Stimulated activated CD4-positive, alpha-beta T cell treated with anti-CD3 and anti-CD28 coated beads, Interleukin-4, amount 100 ng/mL, for 1 hour (primary cell): ENCODE data around the gene ADGRB2.

Source experiments
- DNase-seq: peaks from one replicate; pipeline ENCODE4 v3.0.0-alpha.2; 2020

ADGRB2 gene, protein sequence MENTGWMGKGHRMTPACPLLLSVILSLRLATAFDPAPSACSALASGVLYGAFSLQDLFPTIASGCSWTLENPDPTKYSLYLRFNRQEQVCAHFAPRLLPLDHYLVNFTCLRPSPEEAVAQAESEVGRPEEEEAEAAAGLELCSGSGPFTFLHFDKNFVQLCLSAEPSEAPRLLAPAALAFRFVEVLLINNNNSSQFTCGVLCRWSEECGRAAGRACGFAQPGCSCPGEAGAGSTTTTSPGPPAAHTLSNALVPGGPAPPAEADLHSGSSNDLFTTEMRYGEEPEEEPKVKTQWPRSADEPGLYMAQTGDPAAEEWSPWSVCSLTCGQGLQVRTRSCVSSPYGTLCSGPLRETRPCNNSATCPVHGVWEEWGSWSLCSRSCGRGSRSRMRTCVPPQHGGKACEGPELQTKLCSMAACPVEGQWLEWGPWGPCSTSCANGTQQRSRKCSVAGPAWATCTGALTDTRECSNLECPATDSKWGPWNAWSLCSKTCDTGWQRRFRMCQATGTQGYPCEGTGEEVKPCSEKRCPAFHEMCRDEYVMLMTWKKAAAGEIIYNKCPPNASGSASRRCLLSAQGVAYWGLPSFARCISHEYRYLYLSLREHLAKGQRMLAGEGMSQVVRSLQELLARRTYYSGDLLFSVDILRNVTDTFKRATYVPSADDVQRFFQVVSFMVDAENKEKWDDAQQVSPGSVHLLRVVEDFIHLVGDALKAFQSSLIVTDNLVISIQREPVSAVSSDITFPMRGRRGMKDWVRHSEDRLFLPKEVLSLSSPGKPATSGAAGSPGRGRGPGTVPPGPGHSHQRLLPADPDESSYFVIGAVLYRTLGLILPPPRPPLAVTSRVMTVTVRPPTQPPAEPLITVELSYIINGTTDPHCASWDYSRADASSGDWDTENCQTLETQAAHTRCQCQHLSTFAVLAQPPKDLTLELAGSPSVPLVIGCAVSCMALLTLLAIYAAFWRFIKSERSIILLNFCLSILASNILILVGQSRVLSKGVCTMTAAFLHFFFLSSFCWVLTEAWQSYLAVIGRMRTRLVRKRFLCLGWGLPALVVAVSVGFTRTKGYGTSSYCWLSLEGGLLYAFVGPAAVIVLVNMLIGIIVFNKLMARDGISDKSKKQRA (N-terminal part only)

DNA sequence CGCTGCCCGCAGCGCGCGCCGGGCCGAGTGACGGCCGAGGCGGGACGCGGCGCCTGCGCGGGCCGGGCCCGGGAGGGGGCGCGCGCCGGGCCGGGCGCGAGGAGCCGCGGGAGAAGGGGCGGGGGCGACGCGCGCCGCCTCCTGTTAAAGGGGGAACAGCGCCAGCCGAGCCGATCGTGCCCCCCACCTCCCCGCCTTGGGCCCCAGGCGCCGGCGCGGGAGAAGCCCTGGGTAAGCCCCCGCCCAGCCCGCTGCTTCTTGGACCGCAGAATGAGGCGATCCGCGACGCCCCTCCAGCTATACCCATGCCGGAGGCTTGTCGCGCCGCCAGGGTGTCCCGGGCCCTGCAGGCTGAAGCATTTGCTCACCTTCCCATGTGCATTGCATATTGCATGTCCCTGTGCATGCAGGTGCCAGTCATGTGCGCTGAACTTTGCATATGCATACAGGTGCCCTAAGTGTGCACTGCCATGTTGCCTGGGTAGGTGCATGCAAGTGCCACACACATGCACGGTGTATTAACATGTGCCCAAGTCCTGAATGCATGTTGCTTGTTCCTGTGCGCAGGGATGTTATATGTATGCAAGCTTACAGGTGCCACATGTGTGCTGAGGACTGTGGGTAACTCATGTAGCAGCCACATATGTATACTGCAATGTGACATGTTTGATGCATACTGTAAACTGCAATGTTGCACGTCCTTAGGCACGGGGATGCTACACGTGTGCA, at the start of gene ADGRB2:
TSS of gene ADGRB2 (minus strand) at position 29 of the 729 bp plus-strand sequence. CDS start 7,119 bp downstream, outside the sequence.
- peak; percentile 21 for DNase-seq

GRCh38 chr1:31812158-31812829, 48.2 kb upstream of the ADGRB2 start:
- DNase-seq = no peak

- DNase-seq = no peak
These were observed 47.5 kb upstream of the ADGRB2 start for GRCh38 chr1:31811605-31812004.

- DNase-seq = no peak
These were observed 45.6 kb upstream of the ADGRB2 start for GRCh38 chr1:31809698-31810097.

DNA sequence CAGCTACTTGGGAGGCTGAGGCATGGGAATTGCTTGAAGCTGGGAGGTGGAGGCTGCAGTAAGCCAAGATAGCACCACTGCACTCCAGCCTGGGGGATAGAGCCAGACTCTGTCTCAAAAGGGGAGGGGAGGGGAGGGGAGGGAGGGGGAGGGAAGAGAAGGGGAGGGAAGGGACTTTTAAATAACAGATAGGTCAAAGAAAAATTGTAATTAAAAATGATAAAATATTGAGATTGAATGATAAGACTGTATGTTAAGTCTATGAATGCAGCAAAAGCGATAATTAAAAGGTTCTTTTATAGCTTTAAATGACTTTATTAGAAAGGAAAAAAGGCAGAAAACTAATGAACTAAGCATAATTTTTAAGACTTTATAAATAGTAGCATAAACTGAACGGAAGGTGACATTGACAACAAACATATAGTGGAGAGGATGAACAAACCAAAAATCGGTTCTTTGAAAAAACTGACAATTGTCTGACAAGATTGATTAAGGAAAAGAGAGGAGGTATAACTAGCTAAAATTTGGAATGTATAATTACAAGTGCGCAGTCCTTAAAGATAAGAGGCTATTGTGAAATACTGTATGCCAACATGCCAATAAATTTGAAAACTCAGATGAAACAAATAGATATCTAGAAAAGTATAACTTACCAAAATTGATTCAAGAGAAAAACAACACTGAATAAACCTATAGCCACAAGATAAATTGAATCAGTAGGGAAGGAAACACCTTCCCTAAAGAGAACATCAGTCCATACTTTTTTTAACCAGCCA, 43.3 kb upstream of the ADGRB2 start:
- no peak for DNase-seq

GRCh38 chr1:31805318-31805717, 41.2 kb upstream of the ADGRB2 start:
- no peak for DNase-seq

DNA sequence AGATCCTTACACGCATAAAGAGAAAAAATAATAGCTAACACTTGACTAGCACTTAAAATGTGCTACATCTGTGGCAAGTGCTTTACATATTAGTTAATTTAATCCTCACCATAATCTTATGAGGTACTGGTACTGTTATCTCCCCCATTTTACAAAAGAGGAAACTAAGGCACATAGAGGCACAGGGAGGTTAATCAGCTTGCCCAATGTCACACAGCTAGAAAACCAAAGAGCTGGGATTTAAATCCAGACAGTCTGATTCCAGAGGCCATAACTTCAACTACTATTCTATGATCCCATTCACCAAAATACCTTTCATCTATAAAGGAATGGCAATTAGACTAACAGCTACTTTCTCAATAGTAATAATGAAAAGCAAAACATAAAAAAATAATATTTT, 40.0 kb upstream of the ADGRB2 start:
- DNase-seq = no peak

- no peak for DNase-seq
These were observed 39.5 kb upstream of the ADGRB2 start for GRCh38 chr1:31803610-31804009.

DNA sequence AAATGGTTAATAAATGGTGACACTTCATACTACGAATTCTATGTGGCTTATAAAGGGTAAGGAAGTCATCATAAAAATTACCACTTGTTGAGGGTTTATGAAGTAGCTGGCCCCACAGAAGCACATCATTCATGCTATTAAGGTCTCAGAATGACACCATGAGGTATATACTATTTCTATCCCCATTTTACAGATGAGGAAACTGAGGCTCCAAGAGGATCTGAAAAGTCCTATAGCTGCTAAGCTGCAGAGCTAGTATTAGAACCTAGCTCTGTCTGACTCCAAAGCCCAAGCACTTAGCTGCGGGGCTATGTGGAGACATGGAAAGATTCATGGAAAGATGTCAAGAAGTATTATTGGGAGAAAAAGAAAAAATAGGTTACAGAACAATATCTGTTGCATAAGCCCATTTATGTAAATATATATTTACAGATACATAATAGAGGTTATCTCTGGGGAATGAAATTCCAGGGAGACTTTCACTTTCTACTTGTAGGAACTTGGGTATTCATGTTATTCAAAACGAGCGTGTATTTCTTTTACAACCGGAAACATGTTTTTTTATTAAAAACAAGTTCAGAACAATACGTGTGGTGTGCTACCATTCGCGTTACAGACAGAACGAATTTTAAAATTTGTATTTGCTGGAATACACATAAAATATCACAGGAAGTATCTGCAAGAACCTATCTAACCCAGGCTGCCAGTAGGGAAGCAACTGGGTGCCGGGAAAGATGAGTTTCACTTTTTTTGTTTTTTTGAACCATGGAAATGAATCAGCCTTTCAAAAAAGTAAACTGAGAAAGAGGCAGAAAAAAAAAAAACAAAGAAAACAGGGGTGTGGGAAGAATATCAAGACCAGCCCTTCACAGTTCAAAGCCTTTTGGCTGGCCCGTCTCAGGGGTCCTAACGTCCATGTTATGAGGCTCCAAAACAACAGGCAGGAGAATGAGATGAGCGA, 38.3 kb upstream of the ADGRB2 start:
- no peak for DNase-seq

GRCh38 chr1:31801458-31801857, 37.3 kb upstream of the ADGRB2 start:
- DNase-seq = no peak

- DNase-seq = no peak
These were observed 36.5 kb upstream of the ADGRB2 start for GRCh38 chr1:31800674-31800967.

DNA sequence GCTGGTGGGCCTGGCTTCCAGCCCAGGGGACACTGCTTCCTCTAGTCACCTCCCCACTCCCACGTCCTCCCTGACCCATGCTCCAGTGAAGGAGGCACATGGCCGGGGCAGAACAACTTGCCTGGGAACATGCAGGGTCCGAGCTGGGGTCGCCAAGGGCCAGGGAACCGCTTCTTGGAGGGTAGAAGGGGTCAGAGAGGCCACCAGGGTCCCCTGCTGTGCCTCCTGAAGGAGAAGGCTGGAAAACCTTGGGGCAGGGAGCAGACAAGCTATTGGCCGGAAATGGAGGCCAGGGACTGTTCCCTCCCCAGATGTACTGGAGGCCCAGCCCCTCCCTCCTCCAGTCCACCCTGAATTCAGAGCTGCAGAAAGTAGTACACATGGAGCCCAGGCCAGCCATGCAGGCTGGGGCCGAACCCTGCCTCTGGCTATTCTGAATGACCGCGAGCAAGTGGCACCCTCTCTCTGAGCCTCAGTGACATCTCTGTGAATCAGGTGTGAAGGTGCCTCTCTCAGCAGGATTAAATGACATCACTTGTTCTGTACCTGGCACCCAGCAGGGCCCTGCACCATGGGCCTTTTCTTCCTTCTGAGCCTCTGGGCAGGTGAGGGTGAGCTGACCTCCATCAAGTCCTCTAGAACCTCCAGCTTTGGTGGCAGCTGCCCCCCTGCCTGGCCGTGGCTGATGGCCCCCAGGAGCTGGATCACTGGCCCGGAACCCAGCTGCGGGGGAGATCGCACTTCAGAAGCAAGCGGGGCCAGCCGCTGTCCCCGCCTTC, 35.9 kb upstream of the ADGRB2 start:
- DNase-seq = no peak

DNA sequence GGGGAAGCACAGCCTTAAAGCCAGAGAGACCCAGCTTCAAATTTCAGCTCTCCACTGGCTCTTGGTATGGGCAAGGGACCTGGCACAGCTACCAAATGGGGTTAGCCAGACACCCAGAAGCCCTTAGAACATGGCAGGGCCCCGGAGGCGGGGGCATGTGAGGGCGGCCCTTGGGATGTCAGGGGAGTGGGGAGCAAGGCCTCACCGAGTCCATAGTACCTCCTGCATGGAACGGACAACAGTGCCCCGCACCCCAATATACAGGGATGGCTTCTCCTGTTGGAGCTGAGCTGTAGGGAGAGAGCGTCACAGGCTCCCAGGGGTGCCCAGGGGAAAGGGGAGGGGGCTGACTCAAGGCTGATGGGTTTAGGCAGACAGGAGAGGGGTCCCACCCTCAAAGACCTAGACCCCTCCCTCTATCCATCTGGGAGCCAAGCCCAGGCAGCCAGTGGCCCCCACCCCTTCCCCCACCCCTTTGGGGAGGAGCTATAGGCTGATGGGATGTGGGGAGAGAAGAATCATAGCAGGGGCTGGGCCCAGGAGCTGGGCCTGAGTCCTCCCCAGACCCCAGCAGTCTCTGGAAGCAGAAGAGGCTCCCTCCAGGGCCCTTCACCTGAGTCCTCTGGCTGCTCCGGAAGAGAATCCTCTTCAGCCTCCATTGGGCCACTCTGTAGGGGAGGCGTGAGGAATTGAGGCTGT, 35.2 kb upstream of the ADGRB2 start:
- no peak for DNase-seq

- DNase-seq = no peak
These were observed 34.5 kb upstream of the ADGRB2 start for GRCh38 chr1:31798433-31799195.

DNA sequence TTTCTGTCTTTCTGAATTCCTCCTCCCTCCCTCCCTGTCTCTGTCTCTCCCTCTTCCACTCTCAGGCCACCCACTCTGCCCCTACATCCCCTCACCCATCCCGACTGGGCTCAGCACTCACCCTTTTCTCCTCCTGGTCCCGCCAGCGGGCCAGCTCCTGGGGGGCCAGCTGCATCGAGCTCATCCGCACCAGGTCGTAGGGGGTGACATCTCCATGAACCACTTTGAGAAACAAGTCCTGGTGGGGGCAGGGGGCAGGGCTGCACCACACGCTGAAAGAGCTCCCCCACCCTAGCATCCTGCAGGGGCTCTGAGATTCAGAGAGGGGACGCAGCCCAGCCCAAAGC, 33.9 kb upstream of the ADGRB2 start:
- no peak for DNase-seq

- DNase-seq = no peak
These were observed 33.1 kb upstream of the ADGRB2 start for GRCh38 chr1:31797216-31797615.

DNA sequence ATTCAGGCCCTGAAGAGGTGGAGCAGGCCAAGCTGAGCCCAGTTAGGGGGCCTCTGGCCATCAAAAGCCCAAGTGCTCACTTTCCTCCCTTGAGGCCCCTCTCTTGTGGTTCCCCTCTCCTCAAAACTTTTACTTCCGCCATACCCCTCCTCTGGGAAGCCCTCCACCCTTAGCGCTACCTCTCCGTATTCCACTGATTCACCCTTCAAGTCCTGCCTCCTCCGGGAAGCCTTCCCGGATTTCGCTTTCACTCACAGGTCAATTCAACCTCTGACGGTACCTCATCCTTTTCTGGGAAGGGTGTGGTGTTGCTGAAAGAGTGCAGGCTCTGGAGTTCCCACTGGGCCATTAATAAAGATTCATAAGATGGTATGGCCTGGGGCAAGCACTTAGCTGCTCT, 32.6 kb upstream of the ADGRB2 start:
- DNase-seq = no peak
